Measurements from ENCODE around the gene LRRC26.
"Not testable (repeated sequence)": the region's sequence is repeated elsewhere in the genome, so short reads cannot be mapped to it uniquely, and the experiment has no call there.

Gene LRRC26

DNA sequence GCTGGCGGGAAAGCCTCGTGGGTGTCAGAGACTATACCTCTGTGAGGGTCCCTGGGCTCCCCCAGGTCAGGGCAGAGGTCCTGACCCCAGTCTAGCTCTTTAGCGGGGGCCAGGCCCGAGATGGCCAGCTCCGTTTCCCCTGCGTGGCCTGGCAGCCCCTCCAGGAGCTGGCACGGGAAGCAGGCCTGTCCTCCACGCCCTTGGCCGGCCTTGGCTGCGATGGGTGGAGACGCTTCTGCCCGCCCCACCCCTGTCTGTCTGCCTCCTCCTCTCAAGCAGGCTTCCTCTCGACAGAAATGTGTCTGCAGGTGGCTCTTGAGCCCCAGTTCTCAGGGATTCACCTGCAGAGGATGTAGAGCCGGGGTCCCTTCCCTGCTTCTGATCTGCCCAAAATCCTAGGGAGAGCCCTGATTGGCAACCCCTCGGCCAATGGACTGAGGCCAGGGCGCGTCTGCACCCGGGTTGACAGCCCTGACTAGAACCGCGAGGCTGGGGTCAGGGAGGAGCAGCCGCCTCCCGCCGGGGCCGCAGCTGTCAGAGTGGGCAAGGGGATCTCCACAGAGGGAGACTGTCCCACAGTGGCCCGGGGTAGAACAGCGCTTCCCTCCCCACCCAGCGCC is 33.5 kb downstream of the LRRC26 start:
- H3K27me3 ChIP-seq (replicated peaks in 2 of 5; ENCODE audit: control insufficient read depth in 4 of 5, insufficient read depth in 5 of 5, low read length in 4 of 5) = peaks cover 0 to 70% (median 27%) of the 10 kb centered on the region in 5 experiments
- no peaks in the 10 kb centered on the region for H3K9me3 ChIP-seq (ENCODE audit: control extremely low read depth in 1 of 5, control insufficient read depth in 4 of 5, insufficient read depth in 2 of 5, low read depth in 1 of 5, low read length in 4 of 5)
- no peaks in the 10 kb centered on the region for H3K36me3 ChIP-seq (ENCODE audit: control insufficient read depth in 4 of 4, insufficient read depth in 4 of 4, low read length in 3 of 4)
- POLR2A ChIA-PET = no interaction called here
- CTCF ChIA-PET = interaction anchor here (1.3 kb wide), 1 partner anchor 9 kb away, joined by 3 read pairs; no protein-coding TSS in a partner anchor
- peaks cover 0 to 15% (median 7%) of the 10 kb centered on the region in 4 experiments for H3K4me1 ChIP-seq (ENCODE audit: control extremely low read depth in 1 of 4, control insufficient read depth in 4 of 4, insufficient read depth in 4 of 4, low read length in 3 of 4)
- no peak overlapping the region for H3K4me3 ChIP-seq (ENCODE audit: control insufficient read depth in 1 of 7, extremely low read depth in 1 of 7, insufficient read depth in 4 of 7, low read depth in 2 of 7, low read length in 6 of 7)
- no peak overlapping the region for H3K27ac ChIP-seq (ENCODE audit: insufficient read depth in 1 of 2, low read depth in 1 of 2, low read length in 2 of 2, poor library complexity in 1 of 2, severe bottlenecking in 2 of 2)
- no peak for DNase-seq
- 41% methylated on average over 26 of the region's 27 CpGs for WGBS (ENCODE audit: insufficient coverage)

DNA sequence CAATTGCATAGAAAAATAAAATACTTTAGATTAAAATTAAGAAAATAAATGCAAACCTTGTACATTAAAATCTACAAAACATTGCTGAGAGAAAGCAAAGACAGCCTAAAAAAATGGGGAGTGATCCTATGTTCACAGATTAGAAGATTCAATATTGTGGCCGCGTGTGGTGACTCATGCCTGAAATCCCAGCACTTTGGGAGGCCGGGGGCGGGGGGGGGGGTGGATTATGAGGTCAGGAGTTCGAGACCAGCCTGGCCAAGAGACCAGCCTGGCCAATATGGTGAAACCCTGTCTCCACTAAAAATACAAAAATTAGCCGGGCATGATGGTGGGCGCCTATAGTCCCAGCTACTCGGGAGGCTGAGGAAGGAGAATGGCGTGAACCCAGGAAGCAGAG is 34.7 kb downstream of the LRRC26 start:
- CTCF ChIA-PET = interaction anchor here (1.6 kb wide), 1 partner anchor 12 kb away, joined by 4 read pairs; no protein-coding TSS in a partner anchor
- Histone ChIP-seq H3K27me3 (replicated peaks in 2 of 5; ENCODE audit: control insufficient read depth in 4 of 5, insufficient read depth in 5 of 5, low read length in 4 of 5) (peaks cover 0 to 58% (median 27%) of the 10 kb centered on the region in 5 experiments), H3K4me1 (ENCODE audit: control extremely low read depth in 1 of 4, control insufficient read depth in 4 of 4, insufficient read depth in 4 of 4, low read length in 3 of 4) (peaks cover 0 to 19% (median 11%) of the 10 kb centered on the region in 4 experiments)
- WGBS (ENCODE audit: insufficient coverage) = 100% methylated on average over 2 of the region's 9 CpGs
- H3K27ac ChIP-seq (ENCODE audit: insufficient read depth in 1 of 2, low read depth in 1 of 2, low read length in 2 of 2, poor library complexity in 1 of 2, severe bottlenecking in 2 of 2); H3K4me3 ChIP-seq (ENCODE audit: control insufficient read depth in 1 of 7, extremely low read depth in 1 of 7, insufficient read depth in 4 of 7, low read depth in 2 of 7, low read length in 6 of 7); DNase-seq; H3K9me3 ChIP-seq (ENCODE audit: control extremely low read depth in 1 of 5, control insufficient read depth in 4 of 5, insufficient read depth in 2 of 5, low read depth in 1 of 5, low read length in 4 of 5); POLR2A ChIA-PET; H3K36me3 ChIP-seq (ENCODE audit: control insufficient read depth in 4 of 4, insufficient read depth in 4 of 4, low read length in 3 of 4): not testable (repeated sequence)

- WGBS (ENCODE audit: insufficient coverage) = 100% methylated on average over 1 of the region's 4 CpGs
- no peak overlapping the region for H3K27ac ChIP-seq (ENCODE audit: insufficient read depth in 1 of 2, low read depth in 1 of 2, low read length in 2 of 2, poor library complexity in 1 of 2, severe bottlenecking in 2 of 2)
- no peak overlapping the region for H3K4me3 ChIP-seq (ENCODE audit: control insufficient read depth in 1 of 7, extremely low read depth in 1 of 7, insufficient read depth in 4 of 7, low read depth in 2 of 7, low read length in 6 of 7)
- ChIA-PET CTCF (interaction anchor here (0.6 to 1.6 kb wide), 2 partner anchors 11 to 99 kb away, joined by 4 read pairs; no protein-coding TSS in a partner anchor), POLR2A (no interaction called here)
- H3K9me3 ChIP-seq (ENCODE audit: control extremely low read depth in 1 of 5, control insufficient read depth in 4 of 5, insufficient read depth in 2 of 5, low read depth in 1 of 5, low read length in 4 of 5) = no peaks in the 10 kb centered on the region
- peaks cover 0 to 48% (median 20%) of the 10 kb centered on the region in 5 experiments for H3K27me3 ChIP-seq (replicated peaks in 2 of 5; ENCODE audit: control insufficient read depth in 4 of 5, insufficient read depth in 5 of 5, low read length in 4 of 5)
- no peaks in the 10 kb centered on the region for H3K36me3 ChIP-seq (ENCODE audit: control insufficient read depth in 4 of 4, insufficient read depth in 4 of 4, low read length in 3 of 4)
- DNase-seq = no peak
- H3K4me1 ChIP-seq (ENCODE audit: control extremely low read depth in 1 of 4, control insufficient read depth in 4 of 4, insufficient read depth in 4 of 4, low read length in 3 of 4) = peaks cover 0 to 23% (median 15%) of the 10 kb centered on the region in 4 experiments
Observed at GRCh38 chr9:137134191-137134590, 35.7 kb downstream of the LRRC26 start.

- CTCF ChIA-PET = interaction anchor here (1.0 to 1.1 kb wide), 3 partner anchors 28 to 49 kb away, joined by 3 read pairs; no protein-coding TSS in a partner anchor
- POLR2A ChIA-PET = interaction anchor here (0.6 to 1.4 kb wide), 2 partner anchors 9 to 71 kb away, joined by 3 read pairs; partner anchors contain the start of genes GRIN1 and TPRN
Observed at GRCh38 chr9:137130176-137130755, 39.6 kb downstream of the LRRC26 start.

GRCh38 chr9:137129456-137130175 is 40.2 kb downstream of the LRRC26 start:
- Histone ChIP-seq H3K36me3 (ENCODE audit: control insufficient read depth in 4 of 4, insufficient read depth in 4 of 4, low read length in 3 of 4) (no peaks in the 10 kb centered on the region), H3K27ac (ENCODE audit: insufficient read depth in 1 of 2, low read depth in 1 of 2, low read length in 2 of 2, poor library complexity in 1 of 2, severe bottlenecking in 2 of 2) (peak overlapping the region in 1 of 2 experiments; percentile 70), H3K27me3 (replicated peaks in 2 of 5; ENCODE audit: control insufficient read depth in 4 of 5, insufficient read depth in 5 of 5, low read length in 4 of 5) (peaks cover 0 to 11% (median 2%) of the 10 kb centered on the region in 5 experiments), H3K4me1 (ENCODE audit: control extremely low read depth in 1 of 4, control insufficient read depth in 4 of 4, insufficient read depth in 4 of 4, low read length in 3 of 4) (peaks cover 9 to 38% (median 38%) of the 10 kb centered on the region in 4 experiments), H3K4me3 (ENCODE audit: control insufficient read depth in 1 of 7, extremely low read depth in 1 of 7, insufficient read depth in 4 of 7, low read depth in 2 of 7, low read length in 6 of 7) (peak overlapping the region; percentile 47 to 85 (median 76)), H3K9me3 (ENCODE audit: control extremely low read depth in 1 of 5, control insufficient read depth in 4 of 5, insufficient read depth in 2 of 5, low read depth in 1 of 5, low read length in 4 of 5) (no peaks in the 10 kb centered on the region)
- WGBS (ENCODE audit: insufficient coverage) = under 1% methylated on average over 72 of the region's 86 CpGs
- ChIA-PET POLR2A (interaction anchor here (0.6 to 1.4 kb wide), 2 partner anchors 9 to 71 kb away, joined by 3 read pairs; partner anchors contain the start of genes GRIN1 and TPRN), CTCF (interaction anchor here (0.8 to 1.2 kb wide), 4 partner anchors 14 to 50 kb away, joined by 3 read pairs; partner anchors contain the start of gene MAN1B1)
- peak; percentile 87 to 93 (median 92) for DNase-seq

More at GRCh38 chr9:137130176-137130755, 39.6 kb downstream of the LRRC26 start:
- Histone ChIP-seq H3K9me3 (ENCODE audit: control extremely low read depth in 1 of 5, control insufficient read depth in 4 of 5, insufficient read depth in 2 of 5, low read depth in 1 of 5, low read length in 4 of 5) (no peaks in the 10 kb centered on the region), H3K27ac (ENCODE audit: insufficient read depth in 1 of 2, low read depth in 1 of 2, low read length in 2 of 2, poor library complexity in 1 of 2, severe bottlenecking in 2 of 2) (peak overlapping the region in 1 of 2 experiments; percentile 70), H3K27me3 (replicated peaks in 2 of 5; ENCODE audit: control insufficient read depth in 4 of 5, insufficient read depth in 5 of 5, low read length in 4 of 5) (peaks cover 0 to 11% (median 2%) of the 10 kb centered on the region in 5 experiments), H3K4me3 (ENCODE audit: control insufficient read depth in 1 of 7, extremely low read depth in 1 of 7, insufficient read depth in 4 of 7, low read depth in 2 of 7, low read length in 6 of 7) (peak overlapping the region; percentile 37 to 85 (median 76)), H3K4me1 (ENCODE audit: control extremely low read depth in 1 of 4, control insufficient read depth in 4 of 4, insufficient read depth in 4 of 4, low read length in 3 of 4) (peaks cover 9 to 38% (median 38%) of the 10 kb centered on the region in 4 experiments), H3K36me3 (ENCODE audit: control insufficient read depth in 4 of 4, insufficient read depth in 4 of 4, low read length in 3 of 4) (no peaks in the 10 kb centered on the region)
- DNase-seq = no peak
- 6% methylated on average over 51 of the region's 58 CpGs for WGBS (ENCODE audit: insufficient coverage)

DNA sequence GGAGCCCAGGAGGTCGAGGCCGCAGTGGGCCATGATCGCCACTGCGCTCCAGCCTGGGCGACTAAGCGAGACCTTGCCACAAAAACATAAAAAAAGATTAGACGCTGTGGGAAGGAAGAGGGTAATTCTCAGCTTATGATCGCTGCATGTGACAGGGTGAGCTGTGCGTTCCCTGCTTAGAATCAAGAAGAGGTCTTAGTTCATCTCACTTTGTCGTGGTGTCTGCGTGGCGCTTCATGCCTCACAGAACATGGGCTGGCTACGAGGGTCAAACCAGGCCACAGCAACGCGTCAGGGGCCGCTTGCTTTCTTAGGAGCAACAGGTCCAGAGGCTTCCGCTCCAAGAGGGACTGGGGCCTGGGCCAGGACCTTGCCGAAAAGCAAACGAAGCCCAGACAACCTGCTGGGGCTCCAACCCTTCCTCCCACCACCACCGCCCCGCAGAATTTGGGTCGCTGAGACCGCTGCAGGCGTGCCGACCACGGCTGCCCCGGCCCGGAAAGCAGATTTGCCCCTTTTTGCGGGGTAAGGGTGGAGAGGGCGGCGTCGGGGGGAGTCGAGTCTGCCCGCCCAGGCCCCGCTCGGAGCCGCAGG is 40.9 kb downstream of the LRRC26 start:
- no peaks in the 10 kb centered on the region for H3K9me3 ChIP-seq (ENCODE audit: control extremely low read depth in 1 of 5, control insufficient read depth in 4 of 5, insufficient read depth in 2 of 5, low read depth in 1 of 5, low read length in 4 of 5)
- peak in 1 of 3 donors; percentile 22 for DNase-seq
- peak overlapping the region; percentile 47 to 85 (median 76) for H3K4me3 ChIP-seq (ENCODE audit: control insufficient read depth in 1 of 7, extremely low read depth in 1 of 7, insufficient read depth in 4 of 7, low read depth in 2 of 7, low read length in 6 of 7)
- CTCF ChIA-PET = interaction anchor here (0.8 to 1.2 kb wide), 3 partner anchors 15 to 43 kb away, joined by 3 read pairs; partner anchors contain the start of gene MAN1B1
- peaks cover 9 to 38% (median 38%) of the 10 kb centered on the region in 4 experiments for H3K4me1 ChIP-seq (ENCODE audit: control extremely low read depth in 1 of 4, control insufficient read depth in 4 of 4, insufficient read depth in 4 of 4, low read length in 3 of 4)
- POLR2A ChIA-PET = interaction anchor here (1.4 kb wide), 1 partner anchor 72 kb away, joined by 3 read pairs; the partner anchor contains the start of gene TPRN
- no peaks in the 10 kb centered on the region for H3K36me3 ChIP-seq (ENCODE audit: control insufficient read depth in 4 of 4, insufficient read depth in 4 of 4, low read length in 3 of 4)
- H3K27me3 ChIP-seq (replicated peaks in 2 of 5; ENCODE audit: control insufficient read depth in 4 of 5, insufficient read depth in 5 of 5, low read length in 4 of 5) = peaks cover 0 to 6% (median 2%) of the 10 kb centered on the region in 5 experiments
- H3K27ac ChIP-seq (ENCODE audit: insufficient read depth in 1 of 2, low read depth in 1 of 2, low read length in 2 of 2, poor library complexity in 1 of 2, severe bottlenecking in 2 of 2) = peak overlapping the region in 1 of 2 experiments; percentile 70
- WGBS (ENCODE audit: insufficient coverage) = 38% methylated on average over 23 of the region's 37 CpGs
